A172 (cell line): ENCODE results near the gene ZFR2. TPM values are rescaled to one million over a fixed set of nuclear protein-coding genes. Genes with fewer than 3 reads are reported as not detected.
"Not testable (repeated sequence)": the region's sequence is repeated elsewhere in the genome, so short reads cannot be mapped to it uniquely, and the experiment has no call there.

Experiments used
- DNase-seq: peaks from one replicate; pipeline ENCODE4 v3.0.0-alpha.2; 2015; ENCODE audit warnings: low spot score
- total RNA-seq: library from RNA; depleted of rRNA; stranded (reverse); fragments of >200 nt; shearing (Covaris generic); gene quantifications from 2 replicates; pipeline ENCODE4 v1.2.3, GENCODE V29; 2014; rRNA removed

ZFR2 gene
- not detected in 2 replicates for total RNA-seq

DNA sequence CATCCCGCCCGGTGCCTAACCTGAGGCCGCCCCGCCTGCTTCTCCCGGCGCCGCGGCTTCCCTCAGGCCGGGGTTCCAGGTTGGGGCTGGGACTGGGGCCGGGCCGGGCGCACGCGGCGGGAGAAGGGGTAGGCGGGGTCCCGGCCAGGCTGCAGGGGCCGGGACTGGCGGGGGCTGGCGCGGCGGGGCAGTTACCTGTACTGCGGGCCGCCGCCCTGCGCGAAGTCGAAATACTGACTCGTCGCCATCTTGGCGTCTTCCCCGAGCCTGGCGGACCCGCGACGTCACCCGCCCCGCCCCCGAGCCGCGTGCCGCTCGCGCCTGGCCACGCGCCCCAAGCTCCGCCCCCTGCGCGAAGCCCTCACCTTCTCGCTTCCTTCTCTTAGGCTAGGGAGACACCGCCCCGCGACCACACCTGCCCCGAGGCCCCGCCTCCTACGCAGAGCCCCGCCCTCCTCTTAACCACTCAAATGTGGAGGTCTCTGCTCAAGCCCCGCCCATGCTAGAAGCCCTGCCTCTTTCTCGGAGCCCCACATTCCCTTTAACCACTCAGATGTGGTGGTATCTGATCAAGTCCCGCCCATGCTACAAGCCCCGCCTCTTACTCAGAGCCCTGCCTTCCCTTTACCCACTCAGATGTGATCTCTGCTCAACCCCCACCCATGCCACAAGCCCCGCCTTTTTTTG, at the start of gene ZFR2:
Gene ZFR2 (minus strand): TSS at position 269 of the 687 bp plus-strand sequence. CDS start 21 bp downstream, at position 248.
- DNase-seq: no peak

DNA sequence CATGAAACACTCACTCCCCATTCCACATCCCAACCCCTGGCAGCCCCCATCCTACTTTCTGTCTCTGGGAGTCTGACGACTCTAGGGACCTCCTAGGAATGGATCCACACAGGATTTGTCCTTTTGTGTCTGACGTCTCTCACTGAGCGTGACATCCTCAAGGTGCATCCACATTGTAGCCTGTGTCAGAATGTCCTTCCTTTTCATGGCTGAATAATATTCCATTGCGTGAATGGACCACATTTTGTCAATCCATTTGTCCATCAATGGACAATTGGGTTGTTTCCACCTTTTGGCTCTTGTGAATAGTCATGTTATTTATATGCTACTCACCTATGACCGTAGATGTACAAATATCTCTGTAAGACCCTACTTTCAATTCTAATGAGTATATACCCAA, 47.2 kb upstream of the ZFR2 start:
- DNase-seq: no peak

DNA sequence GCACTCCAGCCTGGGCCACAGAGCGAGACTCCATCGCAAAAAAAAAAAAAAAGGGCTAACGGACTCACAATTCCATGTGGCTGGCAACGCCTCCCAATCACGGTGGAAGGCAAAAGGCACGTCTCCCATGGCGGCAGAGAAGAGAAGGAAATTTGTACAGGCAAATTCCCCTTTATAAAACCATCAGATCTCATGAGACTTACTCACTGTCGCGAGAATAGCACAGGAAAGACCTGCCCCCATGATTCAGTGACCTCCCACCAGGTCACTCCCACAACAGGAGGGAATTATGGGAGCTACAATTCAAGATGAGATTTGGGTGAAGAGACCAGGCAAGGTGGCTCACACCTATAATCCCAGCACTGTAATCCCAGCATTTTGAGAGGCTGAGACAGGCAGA, 45.4 kb upstream of the ZFR2 start:
- peak; percentile 18 for DNase-seq

DNA sequence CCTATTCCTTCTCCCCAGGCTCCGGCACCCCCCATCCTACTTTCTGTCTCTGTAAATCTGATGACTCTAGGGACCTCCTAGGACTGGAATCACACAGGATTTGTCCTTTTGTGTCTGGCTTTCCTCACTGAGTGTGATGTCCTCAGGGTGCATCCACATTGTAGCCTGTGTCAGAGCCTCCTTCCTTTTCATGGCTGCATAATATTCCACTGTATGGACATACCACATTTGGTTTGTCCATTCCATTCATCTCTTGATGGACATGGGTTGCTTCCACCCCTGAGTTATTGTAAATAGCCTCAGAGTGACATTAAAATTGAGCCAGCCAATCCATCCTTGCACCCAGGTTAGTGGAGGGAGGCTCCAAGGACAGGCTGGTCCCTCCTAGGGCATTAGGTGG, 41.3 kb upstream of the ZFR2 start:
- DNase-seq: no peak

DNA sequence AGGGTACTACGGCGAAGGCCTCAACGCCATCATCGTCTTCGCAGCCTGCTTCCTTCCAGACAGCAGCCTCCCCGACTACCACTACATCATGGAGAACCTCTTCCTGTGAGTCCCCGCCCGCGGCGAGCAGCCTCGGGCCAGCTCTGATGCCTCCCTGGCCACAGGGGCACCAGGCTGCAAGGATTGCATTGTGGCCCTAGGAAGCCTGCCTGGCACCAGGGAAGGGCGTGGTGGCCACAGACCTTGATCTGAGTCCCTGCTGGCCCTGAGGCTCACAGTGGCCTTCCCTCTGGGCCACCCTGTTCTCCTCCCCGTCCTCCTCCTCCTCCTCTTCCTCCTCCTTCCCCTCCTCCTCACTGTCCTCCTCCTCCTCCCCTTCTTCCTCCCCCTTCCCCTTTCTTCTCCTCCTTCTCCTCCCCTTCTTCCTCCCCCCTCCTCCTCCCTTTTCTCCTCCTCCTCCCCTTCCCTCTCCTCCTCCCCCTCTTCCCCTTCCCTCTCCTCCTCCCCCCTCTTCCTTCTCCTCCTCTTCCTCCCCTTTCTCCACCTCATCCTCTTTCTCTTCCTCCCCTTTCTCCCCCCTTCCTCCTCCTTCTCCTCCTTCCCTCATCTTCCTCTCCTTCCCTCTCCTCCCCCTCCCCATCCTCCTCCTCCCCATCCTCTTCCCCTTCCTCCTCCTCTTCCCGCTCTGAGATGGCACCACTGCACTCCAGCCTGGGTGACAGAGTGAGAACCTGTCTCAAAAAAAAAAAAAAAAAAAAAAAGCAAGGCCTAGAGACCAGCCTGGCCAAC, 39.6 kb upstream of the ZFR2 start:
- no peak for DNase-seq

DNA sequence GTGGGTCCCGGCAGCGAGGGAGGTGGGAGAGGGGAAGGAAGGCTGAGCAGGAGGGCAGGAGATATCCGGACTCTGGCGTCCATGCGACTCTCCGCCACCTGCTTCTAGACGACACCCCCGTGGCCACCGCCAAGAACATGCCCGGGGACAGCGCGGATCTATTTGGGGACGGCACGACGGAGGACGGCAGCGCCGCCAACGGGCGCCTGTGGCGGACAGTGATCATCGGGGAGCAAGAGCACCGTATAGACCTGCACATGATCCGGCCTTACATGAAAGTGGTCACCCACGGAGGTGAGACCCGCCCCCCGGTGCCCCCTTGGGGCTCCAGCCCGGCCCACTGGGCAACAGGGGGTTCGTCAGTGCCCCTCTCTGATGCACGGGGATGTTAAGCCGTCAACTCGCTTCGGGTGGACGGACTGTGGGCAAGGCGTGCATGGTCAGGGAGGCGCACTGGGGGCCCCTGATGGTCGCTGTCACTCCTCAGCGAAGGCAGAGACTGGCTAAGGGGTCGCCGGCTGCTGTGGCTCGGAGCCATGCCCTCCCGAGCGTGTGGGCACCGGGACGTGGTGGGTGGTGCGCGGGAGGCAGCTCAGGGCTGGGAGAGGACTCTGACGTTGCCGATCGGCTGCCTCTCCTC, 38.9 kb upstream of the ZFR2 start:
- DNase-seq: no peak

DNA sequence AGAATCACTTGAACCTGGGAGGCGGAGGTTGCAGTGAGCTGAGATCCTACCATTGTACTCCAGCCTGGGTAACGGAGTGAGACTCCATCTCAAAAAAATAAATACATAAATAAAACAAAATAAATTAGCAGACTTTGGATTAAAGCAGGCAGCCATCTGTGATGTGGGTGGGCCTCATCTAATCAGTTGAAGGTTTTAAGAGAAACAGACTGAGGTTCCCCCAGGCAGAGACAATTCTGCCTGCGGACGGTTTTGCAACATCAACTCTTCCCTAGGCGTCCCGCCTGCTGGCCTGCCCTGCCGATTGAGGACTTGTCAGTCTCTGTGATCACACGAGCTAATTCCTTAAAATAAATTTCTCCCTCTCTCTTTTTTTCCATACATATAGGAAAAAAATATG, 35.4 kb upstream of the ZFR2 start:
- DNase-seq: no peak

DNA sequence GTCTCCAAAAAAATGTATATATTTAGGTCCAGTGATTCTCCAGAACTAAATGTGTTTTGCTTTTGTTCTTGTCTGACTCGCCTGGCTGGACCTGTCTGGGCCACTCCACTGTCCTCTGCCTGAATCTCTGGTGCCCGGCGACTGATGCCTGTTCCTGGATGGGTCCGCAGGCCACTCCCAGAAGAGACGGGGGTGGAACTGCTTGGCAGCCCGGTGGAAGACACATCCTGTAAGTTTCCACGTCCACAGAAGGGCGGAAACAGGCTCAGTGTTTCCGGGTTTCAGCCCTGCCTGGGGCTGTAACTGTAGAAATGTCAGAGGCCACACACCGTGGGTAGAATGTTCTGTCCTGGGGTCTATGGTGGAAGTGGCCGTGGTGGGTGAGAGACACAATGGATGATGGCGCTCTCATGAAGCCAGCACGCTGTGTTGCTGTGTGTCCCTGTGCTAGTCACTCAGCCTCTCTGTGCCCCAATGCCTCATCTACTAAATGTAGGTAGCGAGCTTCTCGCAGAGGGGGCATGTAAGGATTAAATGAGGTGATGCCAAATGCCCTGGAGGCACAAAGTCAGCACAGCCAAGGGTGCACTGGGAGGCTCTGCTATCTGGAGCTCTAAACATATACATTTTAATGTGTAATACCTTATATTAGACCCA, 33.6 kb upstream of the ZFR2 start:
- no peak for DNase-seq

DNA sequence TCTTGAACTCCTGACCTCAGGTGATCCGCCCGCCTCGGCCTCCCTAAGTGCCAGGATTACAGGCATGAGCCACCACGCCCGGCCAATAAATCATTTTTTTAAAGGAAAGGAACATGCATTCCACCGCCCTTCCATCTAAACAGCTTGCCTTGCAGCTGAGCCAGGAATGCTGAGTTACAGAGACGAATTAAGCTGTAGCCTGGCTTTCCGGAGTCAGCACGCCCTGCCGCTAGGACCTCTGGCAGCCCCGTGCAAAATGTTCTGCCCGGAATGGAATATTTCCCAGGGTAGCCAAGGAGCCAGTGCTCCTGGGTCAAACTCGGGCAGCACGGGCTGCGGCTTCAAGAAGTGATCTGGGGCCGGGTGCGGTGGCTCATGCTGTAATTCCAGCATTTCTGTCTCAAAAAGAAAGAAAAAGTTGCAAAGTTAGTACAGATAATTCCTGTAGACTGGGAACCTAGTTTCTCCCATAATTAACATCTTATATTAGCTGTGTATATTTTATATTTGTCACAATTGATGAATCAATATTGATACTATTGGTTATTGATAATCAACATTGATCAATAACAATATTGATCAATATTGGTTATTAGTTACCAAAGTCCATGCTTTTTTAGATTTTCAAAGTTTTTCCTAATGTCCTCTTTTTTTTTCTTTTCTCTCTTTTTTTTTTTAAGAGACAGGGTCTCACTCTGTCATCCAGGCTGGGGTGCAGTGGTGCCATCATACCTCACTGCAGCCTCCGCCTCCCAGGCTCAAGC, 30.9 kb upstream of the ZFR2 start:
- peak; percentile 70 for DNase-seq

DNA sequence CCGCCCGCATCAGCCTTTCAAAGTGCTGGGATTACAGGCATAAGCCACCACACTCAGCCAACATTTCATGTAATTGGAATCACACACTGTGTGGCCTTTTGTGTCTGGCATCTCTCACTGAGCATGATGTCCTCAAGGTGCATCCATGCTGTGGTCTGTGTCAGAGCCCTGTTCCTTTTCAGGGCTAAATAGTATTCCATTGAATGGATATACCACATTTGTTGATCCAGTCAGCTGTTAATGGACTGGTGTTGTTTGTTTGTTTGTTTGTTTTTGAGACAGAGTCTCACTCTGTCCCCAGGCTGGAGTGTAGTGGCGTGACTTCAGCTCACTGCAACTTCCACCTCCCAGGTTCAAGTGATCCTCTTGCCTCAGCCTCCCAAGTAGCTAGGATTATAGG, 29.6 kb upstream of the ZFR2 start:
- no peak for DNase-seq

DNA sequence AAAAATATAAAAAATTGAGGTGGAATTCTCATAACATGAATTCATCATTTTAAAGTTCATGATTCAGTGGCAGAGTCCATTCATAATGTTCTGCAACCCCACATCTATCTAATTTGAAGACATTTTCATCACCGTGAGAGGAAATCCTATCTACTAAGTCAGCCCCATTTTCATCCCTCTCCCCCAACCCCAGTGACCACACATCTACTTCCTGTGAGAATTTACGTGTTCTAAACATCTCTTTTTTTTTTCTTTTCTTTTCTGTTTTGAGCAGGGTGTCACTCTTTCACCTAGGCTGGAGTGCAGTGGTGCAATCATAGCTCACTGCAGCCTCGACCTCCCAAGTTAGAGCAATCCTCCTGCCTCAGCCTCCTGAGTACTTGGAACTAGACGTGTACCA, 29.1 kb upstream of the ZFR2 start:
- no peak for DNase-seq

DNA sequence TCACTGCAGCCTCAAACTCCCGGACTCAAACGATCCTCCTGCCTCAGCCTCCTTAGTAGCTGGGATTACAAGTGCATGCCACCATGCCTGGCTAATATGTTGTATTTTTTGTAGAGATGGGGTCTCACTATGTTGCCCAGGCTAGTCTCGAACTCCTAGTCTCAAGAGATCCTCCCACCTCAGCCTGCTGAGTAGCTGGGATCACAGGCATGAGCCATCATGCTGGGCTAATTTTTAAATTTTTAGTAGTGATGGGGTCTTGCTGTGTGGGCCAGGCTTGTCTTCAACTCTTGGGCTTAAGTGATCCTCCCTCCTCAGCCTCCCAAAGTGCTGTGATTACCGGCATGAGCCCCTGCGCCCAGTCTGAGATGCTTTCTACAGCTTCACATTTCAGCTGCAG, 26.9 kb upstream of the ZFR2 start:
- no peak for DNase-seq

DNA sequence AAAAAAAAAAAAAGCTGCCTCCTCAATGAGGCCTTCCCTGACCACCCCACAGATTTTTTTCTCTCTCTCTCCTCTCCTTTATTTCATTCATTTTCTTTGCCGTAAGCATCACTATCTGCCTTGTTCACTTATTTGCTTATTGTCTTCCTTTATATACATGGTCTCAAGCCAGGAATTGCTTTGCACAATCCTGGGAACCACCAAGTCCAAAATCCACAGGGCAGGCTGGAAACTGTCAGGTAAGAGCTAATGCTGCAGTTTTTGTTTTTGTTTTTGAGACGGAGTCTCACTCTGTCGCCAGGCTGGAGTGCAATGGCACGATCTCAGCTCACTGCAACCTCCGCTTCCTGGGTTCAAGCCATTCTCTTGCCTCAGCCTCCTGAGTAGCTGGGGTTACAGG, 26.1 kb upstream of the ZFR2 start:
- DNase-seq: not testable (repeated sequence)

DNA sequence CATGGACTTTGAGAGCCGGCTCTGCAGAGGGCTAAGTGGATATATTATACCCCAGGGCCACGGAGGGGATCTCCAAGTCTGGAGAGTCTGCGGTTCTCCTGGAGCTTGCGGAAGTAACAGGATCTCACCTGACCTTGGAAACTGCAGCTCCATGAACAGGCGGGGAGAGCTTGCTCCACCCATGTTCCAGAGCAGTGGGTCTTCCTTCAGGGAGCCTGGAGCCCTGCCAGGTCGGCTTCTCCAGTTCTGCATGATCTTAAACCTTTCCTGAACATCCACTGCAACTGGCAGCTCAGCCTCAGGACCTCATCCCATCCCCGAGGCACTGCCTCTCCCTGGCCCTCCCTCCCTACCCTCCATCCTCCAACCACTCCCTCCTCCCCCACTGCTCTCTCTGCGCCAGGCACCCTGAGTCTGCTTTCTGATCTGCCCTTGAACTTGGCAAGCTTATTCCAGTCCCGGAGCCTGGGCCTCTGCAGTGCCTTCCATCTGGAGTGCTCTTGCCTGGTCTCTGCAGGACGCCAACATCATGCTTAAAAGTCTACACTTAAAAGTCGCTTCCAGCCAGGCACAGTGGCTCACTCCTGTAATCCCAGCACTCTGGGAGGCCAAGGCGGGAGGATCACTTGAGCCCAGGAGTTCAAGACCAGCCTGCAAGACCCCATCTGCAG, 24.8 kb upstream of the ZFR2 start:
- no peak for DNase-seq

DNA sequence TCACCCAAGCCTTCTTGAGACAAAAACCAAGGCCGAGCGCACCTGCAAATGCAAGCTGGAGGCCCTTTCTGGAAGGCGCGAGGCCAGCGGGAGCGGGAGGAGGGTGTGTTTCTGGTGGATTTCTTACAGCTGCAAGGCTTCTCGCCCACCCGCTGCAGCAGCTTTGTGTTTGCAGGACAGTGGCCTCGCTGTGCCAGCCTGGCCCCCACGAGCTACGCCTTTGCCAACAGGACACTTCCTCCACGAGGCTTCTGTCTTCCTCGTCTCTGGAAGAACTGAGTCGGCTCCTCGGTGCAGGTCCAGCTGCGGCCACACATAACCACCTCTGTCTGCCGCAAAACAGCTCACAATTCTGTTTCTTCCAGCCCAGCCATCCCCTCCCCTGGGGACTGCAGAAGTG, 21.8 kb upstream of the ZFR2 start:
- no peak for DNase-seq

DNA sequence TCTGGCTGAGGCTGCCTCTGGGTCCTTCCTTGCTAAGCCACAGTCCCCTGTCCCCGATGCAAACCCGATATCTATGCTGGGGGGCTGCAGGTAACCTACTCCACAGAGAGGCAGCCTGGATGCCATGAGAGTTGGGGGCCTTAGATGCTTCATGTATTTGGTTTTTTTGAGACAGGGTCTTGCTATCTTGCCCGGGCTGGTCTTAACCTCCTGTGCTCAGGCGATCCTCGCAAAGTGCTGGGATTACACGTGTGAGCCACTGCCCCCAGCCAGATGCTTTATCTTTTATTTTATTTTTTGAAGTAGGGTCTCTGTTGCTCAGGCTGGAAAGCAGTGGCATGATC, 13.2 kb upstream of the ZFR2 start:
- no peak for DNase-seq

DNA sequence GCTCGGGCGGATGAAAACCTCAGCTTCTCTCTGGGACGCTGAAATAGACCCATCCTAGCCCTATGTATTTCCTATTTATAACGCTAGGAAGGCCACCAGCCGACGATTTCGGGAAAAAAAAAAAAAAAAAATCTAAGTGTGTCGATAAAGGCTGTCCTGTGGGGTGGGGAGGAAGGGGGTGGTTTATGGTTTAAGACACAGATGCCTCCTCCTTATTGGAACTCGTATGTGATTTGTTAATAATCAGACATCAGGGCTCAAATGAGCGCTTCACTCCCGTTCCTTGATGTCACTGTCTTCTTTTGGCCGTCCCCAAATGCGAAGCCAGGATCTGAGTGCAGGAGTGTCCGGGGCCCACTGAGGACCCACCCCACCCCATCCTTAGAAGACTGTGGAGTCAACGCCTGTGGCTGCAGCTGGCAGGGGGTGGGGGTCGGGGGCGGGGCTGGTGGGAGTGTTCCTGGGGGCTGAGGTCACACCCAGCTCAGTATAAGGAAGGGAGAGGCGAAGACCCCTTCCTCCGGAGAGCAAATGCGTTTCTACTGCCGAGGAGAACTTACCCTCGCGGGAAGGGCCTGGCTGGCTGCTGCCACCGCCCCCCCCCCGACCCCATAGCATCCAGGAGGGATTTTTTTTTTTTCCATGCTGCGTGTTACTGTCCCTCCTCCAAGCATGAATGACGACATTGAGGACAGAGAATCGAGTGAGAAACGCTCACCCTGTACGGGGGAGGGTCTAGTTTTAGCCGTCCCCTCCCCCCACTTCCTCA, 12.6 kb upstream of the ZFR2 start:
- DNase-seq: no peak

DNA sequence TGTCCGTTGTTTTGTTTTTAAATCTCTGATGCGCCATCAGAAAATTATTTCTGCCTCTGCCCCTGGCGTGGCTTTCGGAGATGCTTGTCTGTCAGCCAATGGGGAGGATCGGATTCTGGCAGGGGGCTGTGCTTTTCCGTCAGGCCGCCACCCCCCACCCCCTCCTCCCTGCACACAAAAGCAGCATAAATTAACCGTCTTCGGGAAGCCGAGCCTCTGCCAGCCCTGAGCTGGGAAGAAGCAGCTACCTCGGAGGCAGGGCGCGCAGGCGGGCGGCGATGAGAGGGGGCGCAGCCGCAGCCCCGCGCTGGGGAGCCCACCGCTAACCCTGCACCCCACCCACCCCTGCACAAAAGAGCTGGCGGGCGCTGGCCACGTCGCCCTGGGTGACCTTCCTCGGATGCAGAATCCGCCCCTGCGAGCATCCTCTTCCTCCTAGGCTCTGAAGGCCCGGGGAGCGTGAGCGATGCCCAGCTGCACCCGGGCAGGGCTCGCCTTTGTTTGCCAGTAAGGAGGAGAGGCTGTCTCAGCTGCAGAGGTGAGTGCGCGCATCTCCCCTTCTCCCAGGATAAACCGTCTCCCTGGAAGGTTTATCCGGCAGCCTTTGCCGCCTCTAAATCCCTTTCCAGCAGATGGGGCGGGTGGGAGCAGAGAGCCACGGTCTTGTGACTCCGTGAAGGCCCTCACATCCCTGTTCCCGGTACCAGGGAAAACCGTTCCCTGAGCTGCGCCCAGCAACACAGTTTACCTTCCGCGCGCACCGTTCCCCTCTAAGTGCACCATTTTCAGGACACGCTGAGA, 11.8 kb upstream of the ZFR2 start, which contains the start of gene ATCAY:
Gene ATCAY (plus strand): TSS at position 215 of the 801 bp plus-strand sequence. CDS start 5,083 bp downstream, outside the sequence.
- no peak for DNase-seq

DNA sequence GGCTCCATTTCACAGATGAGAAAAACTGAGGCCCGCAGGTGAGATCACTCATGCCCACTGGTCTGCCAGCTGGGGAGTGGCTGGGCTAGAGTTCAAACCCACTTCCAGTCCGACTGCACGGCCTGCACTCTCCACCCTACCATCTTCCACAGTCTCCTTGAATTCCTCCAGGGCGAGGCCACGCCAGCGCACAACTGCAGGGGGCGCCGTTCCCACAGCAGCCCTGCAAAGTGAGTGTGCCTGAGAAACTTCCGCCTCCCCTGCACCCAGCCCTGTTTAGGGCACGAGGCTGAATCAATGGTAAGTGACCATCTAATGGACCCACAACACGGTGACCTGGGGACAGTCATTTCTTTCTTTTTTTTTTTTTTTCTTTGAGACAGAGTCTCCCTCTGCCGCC, 10.8 kb upstream of the ZFR2 start:
- DNase-seq: no peak
